ENCODE data around the gene TTL. TPM values are rescaled to one million over a fixed set of nuclear protein-coding genes. Genes with fewer than 3 reads are reported as not detected.
"Not testable (repeated sequence)": the region's sequence is repeated elsewhere in the genome, so short reads cannot be mapped to it uniquely, and the experiment has no call there.

Gene TTL
- total RNA-seq, 1 donor, result 63.9 TPM

DNA sequence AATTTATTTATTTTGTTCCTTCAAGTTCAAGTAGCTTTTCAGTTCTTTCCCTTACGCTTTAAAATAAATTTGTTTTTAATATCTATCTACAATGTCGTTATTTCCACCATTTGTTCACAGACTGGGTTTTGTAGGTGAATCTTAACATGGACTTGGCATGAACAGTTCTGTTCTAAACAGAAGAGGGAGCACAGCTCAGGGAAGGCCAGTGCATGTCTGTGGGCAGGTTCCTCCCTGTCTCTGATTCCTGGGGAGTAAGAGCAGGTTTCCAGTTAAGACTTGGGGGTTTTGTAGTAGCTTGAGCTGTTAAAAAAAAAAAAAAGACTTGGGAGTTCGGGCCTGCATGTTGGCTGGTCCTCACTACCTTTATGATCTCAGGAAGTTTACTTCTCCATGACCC is 11.1 kb downstream of the TTL start:
- TF ChIP-seq, protein P1, sequence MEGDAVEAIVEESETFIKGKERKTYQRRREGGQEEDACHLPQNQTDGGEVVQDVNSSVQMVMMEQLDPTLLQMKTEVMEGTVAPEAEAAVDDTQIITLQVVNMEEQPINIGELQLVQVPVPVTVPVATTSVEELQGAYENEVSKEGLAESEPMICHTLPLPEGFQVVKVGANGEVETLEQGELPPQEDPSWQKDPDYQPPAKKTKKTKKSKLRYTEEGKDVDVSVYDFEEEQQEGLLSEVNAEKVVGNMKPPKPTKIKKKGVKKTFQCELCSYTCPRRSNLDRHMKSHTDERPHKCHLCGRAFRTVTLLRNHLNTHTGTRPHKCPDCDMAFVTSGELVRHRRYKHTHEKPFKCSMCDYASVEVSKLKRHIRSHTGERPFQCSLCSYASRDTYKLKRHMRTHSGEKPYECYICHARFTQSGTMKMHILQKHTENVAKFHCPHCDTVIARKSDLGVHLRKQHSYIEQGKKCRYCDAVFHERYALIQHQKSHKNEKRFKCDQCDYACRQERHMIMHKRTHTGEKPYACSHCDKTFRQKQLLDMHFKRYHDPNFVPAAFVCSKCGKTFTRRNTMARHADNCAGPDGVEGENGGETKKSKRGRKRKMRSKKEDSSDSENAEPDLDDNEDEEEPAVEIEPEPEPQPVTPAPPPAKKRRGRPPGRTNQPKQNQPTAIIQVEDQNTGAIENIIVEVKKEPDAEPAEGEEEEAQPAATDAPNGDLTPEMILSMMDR (IDR thresholded peaks at IDR 0.05; ENCODE audit: insufficient read depth, low read depth, low read length), result peak; percentile 27
- no peak overlapping the region for H3K4me3 ChIP-seq (ENCODE audit: low read depth, low read length)
- peak; percentile 17 for DNase-seq (ENCODE audit: low read depth)

DNA sequence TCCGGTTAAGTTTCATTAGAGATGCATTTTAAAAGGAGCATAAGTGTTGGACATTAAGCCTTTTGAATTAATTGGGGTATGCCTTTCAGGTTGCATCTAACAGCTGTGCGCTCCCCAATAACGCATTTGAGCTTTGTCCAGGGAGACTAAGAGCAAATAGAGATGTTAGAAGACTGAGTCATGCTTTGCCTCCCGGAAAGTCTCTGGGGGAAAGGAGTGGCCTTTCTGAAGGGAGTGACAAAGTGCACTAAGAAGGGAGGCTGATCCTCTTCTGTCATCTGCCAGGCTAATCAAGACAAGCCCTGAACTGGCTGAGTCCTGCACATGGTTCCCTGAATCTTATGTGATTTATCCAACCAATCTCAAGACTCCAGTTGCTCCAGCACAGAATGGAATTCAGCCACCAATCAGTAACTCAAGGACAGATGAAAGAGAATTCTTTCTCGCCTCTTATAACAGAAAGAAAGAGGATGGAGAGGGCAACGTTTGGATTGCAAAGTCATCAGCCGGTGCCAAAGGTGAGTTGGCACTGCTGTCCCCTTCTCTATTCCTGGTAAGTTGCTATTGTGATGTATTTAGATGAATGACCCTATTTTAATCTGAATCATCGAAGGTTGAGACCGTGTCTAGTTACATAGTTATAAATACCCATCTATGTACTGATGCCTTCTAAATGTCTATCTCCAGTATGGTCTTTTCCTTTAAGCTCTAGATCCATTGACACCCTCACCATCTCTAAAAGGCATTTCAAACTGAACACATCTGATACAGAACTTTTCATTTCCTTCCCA is 12.1 kb downstream of the TTL start:
- TF ChIP-seq, protein P1 (IDR thresholded peaks at IDR 0.05; ENCODE audit: insufficient read depth, low read depth, low read length), result no peak
- H3K4me3 ChIP-seq (ENCODE audit: low read depth, low read length), result no peak overlapping the region
- peak; percentile 50 for DNase-seq (ENCODE audit: low read depth)

GRCh38 chr2:112494828-112495227 is 12.9 kb downstream of the TTL start:
- DNase-seq (ENCODE audit: low read depth), result no peak
- no peak overlapping the region for H3K4me3 ChIP-seq (ENCODE audit: low read depth, low read length)
- TF ChIP-seq, protein P1 (IDR thresholded peaks at IDR 0.05; ENCODE audit: insufficient read depth, low read depth, low read length), result no peak

DNA sequence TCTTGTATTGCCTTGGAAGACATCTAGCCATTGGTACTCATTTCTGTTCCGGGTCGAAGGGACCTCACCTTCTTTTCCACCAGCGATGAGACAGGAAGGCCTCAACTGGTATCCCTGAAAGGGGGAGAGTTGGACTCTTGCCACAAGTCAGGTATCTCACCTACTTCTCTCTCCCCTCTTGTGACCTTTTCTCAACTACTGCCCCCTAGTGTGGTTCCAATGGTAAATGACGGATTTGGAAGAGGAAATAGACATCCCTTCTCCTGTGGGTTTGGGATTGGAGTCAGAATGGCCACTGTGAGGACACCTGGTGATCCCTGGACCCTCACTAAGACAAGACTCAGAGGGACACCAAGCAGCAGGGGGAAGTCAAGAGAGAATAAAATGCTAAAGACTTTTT is 13.9 kb downstream of the TTL start:
- not testable (repeated sequence) for DNase-seq (ENCODE audit: low read depth); H3K4me3 ChIP-seq (ENCODE audit: low read depth, low read length)

GRCh38 chr2:112500850-112501484 is 19.0 kb downstream of the TTL start:
- TF ChIP-seq, protein P1 (IDR thresholded peaks at IDR 0.05; ENCODE audit: insufficient read depth, low read depth, low read length), result peak; percentile 35
- peak; percentile 47 for DNase-seq (ENCODE audit: low read depth)
- H3K4me3 ChIP-seq (ENCODE audit: low read depth, low read length), result not testable (repeated sequence)

GRCh38 chr2:112509239-112509998 is 27.5 kb downstream of the TTL start:
- H3K4me3 ChIP-seq (ENCODE audit: low read depth, low read length); DNase-seq (ENCODE audit: low read depth): not testable (repeated sequence)

DNA sequence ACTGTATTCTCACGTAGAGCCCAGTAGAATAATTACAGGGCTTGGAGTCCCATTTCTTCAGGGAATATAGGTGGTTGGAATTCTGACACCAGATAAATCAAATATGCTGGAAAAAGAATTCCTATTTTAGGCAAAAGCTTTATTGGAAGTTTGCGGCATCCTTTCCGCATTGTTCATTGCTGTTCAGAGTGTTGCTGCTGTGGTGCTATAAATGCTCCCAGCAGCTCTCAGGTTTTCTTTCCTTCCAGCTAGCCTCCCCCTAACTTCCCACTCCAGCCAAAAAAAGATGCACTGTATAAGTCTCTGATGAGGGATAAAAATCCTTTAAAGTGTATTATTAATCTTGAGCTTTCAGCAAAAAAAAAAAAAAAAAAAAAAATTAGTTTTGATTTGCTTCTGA is 34.8 kb downstream of the TTL start:
- no peak overlapping the region for H3K4me3 ChIP-seq (ENCODE audit: low read depth, low read length)
- TF ChIP-seq, protein P1 (IDR thresholded peaks at IDR 0.05; ENCODE audit: insufficient read depth, low read depth, low read length), result no peak
- no peak for DNase-seq (ENCODE audit: low read depth)
